GM12878 (cell line): ENCODE measurements around the gene TAF4.

Experiments used
- EP300 ChIP-seq, 2 experiments: fragments of 150-350 bp in 1 of 2; IDR thresholded peaks; 2 replicates each; pipeline ENCODE4 v1.6.1; 2011 to 2012; ENCODE audit warnings: low read depth in 2 of 2, low read length in 2 of 2, borderline replicate concordance in 1 of 2, improper control_type of control experiment in 1 of 2, inconsistent platforms in 1 of 2; ENCODE audit not compliant: control insufficient read depth in 1 of 2
- KDM1A ChIP-seq: fragments of 200-600 bp; sonication (generic); IDR thresholded peaks from 2 replicates; pipeline ENCODE4 v1.6.1; 2016; ENCODE audit warnings: borderline replicate concordance
- TF ChIP-seq, protein P1 (sequence below): fragments of 450-650 bp; formaldehyde crosslinking; IDR thresholded peaks from 2 replicates; pipeline ENCODE4 v1.5.0; 2022; ENCODE audit warnings: mild to moderate bottlenecking, missing genetic modification characterization

DNA sequence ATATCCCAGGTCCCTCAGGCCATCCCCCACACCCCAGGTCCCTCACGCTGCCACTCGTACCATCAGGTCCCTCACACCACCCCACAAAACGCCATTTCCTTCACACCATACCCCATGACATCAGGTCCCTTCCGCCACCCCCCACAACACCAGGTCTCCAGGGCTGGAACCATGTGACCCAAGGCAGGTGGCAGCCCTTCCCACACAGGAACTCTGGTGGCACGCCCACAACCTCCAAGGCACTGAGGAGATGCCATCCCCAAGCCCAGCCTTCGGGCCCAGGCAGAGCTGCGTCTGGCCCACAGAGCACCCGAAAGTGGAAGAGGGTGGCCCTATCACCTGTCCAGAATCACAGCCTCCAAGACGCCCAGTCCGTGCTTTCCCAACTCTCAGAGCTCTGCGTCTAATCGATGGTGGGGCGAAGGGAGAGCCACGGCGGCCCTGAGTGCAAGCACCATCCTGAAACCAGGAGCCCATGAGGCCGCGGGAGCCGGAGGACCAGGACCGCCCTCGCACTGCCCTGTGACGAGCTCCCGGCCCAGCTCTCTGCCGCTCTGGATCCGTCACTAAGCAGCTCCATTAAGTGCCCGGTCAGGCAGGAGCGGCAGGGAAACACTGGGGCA lies 12.7 kb downstream of the TAF4 start:
- TF ChIP-seq, protein P1, sequence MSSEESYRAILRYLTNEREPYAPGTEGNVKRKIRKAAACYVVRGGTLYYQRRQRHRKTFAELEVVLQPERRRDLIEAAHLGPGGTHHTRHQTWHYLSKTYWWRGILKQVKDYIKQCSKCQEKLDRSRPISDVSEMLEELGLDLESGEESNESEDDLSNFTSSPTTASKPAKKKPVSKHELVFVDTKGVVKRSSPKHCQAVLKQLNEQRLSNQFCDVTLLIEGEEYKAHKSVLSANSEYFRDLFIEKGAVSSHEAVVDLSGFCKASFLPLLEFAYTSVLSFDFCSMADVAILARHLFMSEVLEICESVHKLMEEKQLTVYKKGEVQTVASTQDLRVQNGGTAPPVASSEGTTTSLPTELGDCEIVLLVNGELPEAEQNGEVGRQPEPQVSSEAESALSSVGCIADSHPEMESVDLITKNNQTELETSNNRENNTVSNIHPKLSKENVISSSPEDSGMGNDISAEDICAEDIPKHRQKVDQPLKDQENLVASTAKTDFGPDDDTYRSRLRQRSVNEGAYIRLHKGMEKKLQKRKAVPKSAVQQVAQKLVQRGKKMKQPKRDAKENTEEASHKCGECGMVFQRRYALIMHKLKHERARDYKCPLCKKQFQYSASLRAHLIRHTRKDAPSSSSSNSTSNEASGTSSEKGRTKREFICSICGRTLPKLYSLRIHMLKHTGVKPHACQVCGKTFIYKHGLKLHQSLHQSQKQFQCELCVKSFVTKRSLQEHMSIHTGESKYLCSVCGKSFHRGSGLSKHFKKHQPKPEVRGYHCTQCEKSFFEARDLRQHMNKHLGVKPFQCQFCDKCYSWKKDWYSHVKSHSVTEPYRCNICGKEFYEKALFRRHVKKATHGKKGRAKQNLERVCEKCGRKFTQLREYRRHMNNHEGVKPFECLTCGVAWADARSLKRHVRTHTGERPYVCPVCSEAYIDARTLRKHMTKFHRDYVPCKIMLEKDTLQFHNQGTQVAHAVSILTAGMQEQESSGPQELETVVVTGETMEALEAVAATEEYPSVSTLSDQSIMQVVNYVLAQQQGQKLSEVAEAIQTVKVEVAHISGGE, result no peak
- TF ChIP-seq KDM1A, result no peak
- TF ChIP-seq EP300 (IDR thresholded peaks at IDR 0.05; ENCODE audit: borderline replicate concordance in 1 of 2, control insufficient read depth in 1 of 2, low read depth in 2 of 2, low read length in 2 of 2), result no peak
